Colon (tissue), 2 donors: ENCODE measurements around the gene GFOD1.
"Not testable (repeated sequence)": the region's sequence is repeated elsewhere in the genome, so short reads cannot be mapped to it uniquely, and the experiment has no call there.

Experiments used
- FAIRE-seq: peaks from 2 replicates; lab custom pipeline; 2012; peaks lifted over from hg19 to GRCh38; lab: Jason Lieb, UNC
- donor health status: control.
- donor health status: control.

GFOD1 gene

GRCh38 chr6:13354331-13355042 lies 132.9 kb downstream of the GFOD1 start:
- FAIRE-seq: no peak

GRCh38 chr6:13352165-13352564 lies 135.2 kb downstream of the GFOD1 start:
- FAIRE-seq: no peak

GRCh38 chr6:13351271-13351670 lies 136.1 kb downstream of the GFOD1 start:
- FAIRE-seq: no peak

- no peak for FAIRE-seq
Measured at GRCh38 chr6:13349811-13350506, 137.4 kb downstream of the GFOD1 start.

GRCh38 chr6:13348334-13349113 lies 138.9 kb downstream of the GFOD1 start:
- FAIRE-seq: no peak

GRCh38 chr6:13346245-13346644 lies 141.2 kb downstream of the GFOD1 start:
- no peak for FAIRE-seq

- FAIRE-seq: no peak
Measured at GRCh38 chr6:13342414-13343019, 144.9 kb downstream of the GFOD1 start.

- no peak for FAIRE-seq
Measured at GRCh38 chr6:13339863-13340630, 147.4 kb downstream of the GFOD1 start.

GRCh38 chr6:13338038-13338437 lies 149.4 kb downstream of the GFOD1 start:
- no peak for FAIRE-seq

- FAIRE-seq: no peak
Measured at GRCh38 chr6:13336553-13336952, 150.8 kb downstream of the GFOD1 start.

- no peak for FAIRE-seq
Measured at GRCh38 chr6:13334953-13335352, 152.4 kb downstream of the GFOD1 start.

GRCh38 chr6:13332349-13332706 lies 155.1 kb downstream of the GFOD1 start:
- FAIRE-seq: no peak

GRCh38 chr6:13331516-13332348 lies 155.7 kb downstream of the GFOD1 start:
- FAIRE-seq: peak; percentile 18

GRCh38 chr6:13328875-13329183 lies 158.6 kb downstream of the GFOD1 start:
- FAIRE-seq: no peak

- no peak for FAIRE-seq
Measured at GRCh38 chr6:13328076-13328874, 159.1 kb downstream of the GFOD1 start, which contains the start of gene TBC1D7. TSS of gene TBC1D7 (minus strand) at chr6:13328537. CDS start at chr6:13326898, 1,639 bp downstream.

GRCh38 chr6:13327691-13328075 lies 159.7 kb downstream of the GFOD1 start:
- FAIRE-seq: no peak

GRCh38 chr6:13326031-13326586 lies 161.3 kb downstream of the GFOD1 start:
- FAIRE-seq: not testable (repeated sequence)

GRCh38 chr6:13319891-13320564 lies 167.4 kb downstream of the GFOD1 start:
- no peak for FAIRE-seq

GRCh38 chr6:13318821-13319220 lies 168.6 kb downstream of the GFOD1 start:
- no peak for FAIRE-seq
